Uterus (tissue), 4 donors: ENCODE measurements around the gene CBX8. TPM values are rescaled to one million over a fixed set of nuclear protein-coding genes. Genes with fewer than 3 reads are reported as not detected.
A peak's percentile ranks its signal among the peaks of the same experiment; 100 is the strongest.

ENCODE experiments used
- DNase-seq, 2 donors: peaks; one replicate each; pipeline ENCODE4 v3.0.0-alpha.2; 2019 to 2020
- H3K27ac ChIP-seq, 2 donors: fragments of 200-600 bp; sonication (generic); 1 replicate in 1 of 2; 2 replicates in 1 of 2; pipeline ENCODE4 v1.5.1; 2016 to 2018
- H3K27me3 ChIP-seq, 2 donors: fragments of 200-600 bp; sonication (generic); one replicate each; pipeline ENCODE4 v1.5.1; 2018 to 2019; ENCODE audit warnings: control low read depth in 1 of 2
- H3K36me3 ChIP-seq, 2 donors: fragments of 200-600 bp; sonication (generic); one replicate each; pipeline ENCODE4 v1.5.1; 2019; ENCODE audit warnings: control low read depth in 1 of 2
- H3K4me1 ChIP-seq, 2 donors: fragments of 200-600 bp; sonication (generic); one replicate each; pipeline ENCODE4 v1.5.1; 2018 to 2019; ENCODE audit warnings: control low read depth in 1 of 2
- H3K4me3 ChIP-seq, 2 donors: fragments of 200-600 bp; sonication (generic); 1 replicate in 1 of 2; 2 replicates in 1 of 2; pipeline ENCODE4 v1.5.1; 2018 to 2019; ENCODE audit warnings: mild to moderate bottlenecking in 1 of 2
- H3K9me3 ChIP-seq, 2 donors: fragments of 200-600 bp; sonication (generic); one replicate each; pipeline ENCODE4 v1.5.1; 2019; ENCODE audit warnings: control low read depth in 1 of 2
- POLR2A ChIP-seq, 2 donors: fragments of 450-650 bp; IDR thresholded peaks; one replicate each; pipeline ENCODE4 v1.6.1; 2016; ENCODE audit warnings: antibody characterized with exemption in 2 of 2, mild to moderate bottlenecking in 1 of 2, moderate library complexity in 1 of 2
- intact Hi-C: fragments of 100-400 bp; cut with DNase I; formaldehyde crosslinking; loops from one replicate; pipeline ENCODE4 v1.15.1; 2023; ENCODE audit warnings: low total_unique reads
- total RNA-seq, 4 donors: library from RNA; depleted of rRNA in 3 of 4; stranded (reverse); fragments of >200 nt in 3 of 4; gene quantifications; one replicate each; pipeline versions ENCODE4 v1.1.0 to v1.2.4, GENCODE V29; 2014 to 2023
- TF ChIP-seq, protein P1 (sequence below), 4 experiments: fragments of 200-600 bp in 2 of 4; fragments of 450-650 bp in 2 of 4; sonication (generic) in 2 of 4; IDR thresholded peaks; one replicate each; pipeline ENCODE4 v1.5.1; 2016 to 2019; ENCODE audit warnings: antibody characterized with exemption in 4 of 4, mild to moderate bottlenecking in 2 of 4, moderate library complexity in 1 of 4
- donor health status: DM: yes; HTN: yes; CAD: no.

Gene CBX8
- total RNA-seq, 4 donors from 2014 or later = 1.8 to 10.7 (median 2.6) TPM; not detected in 1

DNA sequence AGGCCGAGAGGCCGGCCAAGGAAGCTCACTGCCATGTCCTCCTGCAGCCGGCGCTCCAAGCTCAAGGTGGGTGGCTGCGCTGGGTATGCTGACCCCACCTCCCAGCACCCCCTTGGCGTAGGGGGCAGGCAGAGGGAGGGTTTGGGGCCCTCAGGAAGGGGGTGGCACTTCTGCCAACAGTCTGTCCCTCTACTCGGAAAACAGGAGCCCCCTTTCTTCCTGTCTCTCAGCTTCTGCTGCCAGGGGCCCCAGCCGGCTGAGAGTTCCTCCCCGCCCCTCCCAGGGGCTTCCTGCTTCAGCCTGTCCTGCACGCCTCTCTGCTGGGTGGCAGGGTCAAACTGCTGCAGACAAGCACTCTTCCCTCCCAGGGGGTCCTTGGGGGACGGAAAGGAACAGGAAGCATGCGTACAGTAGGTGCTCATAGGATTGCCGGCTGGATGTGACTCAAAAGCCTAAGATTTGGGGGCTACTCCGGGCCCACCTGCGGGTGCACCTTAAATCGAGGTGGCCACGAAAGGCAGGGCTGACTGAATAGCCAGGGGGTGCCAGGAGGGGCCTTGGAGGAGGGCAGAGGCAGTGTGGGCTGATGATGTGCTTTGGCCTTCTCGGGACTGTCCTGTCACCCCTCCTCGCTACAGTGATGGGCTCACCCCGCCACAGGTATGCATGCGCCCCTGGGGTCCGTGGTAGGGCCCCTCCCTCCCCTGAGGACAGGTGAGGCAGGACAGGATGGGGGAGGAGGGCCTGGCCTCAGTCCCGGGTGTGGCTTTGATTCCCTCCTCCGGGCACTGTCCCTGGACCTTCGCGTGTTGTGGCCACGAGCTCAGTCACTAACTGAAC, 14.9 kb downstream of the CBX8 start:
- Histone ChIP-seq H3K27me3 (no peaks in the 10 kb centered on the region), H3K4me3 (no peak overlapping the region), H3K27ac (no peak overlapping the region), H3K4me1 (peaks cover 0 to 10% of the 10 kb centered on the region in 2 donors), H3K9me3 (no peaks in the 10 kb centered on the region), H3K36me3 (no peaks in the 10 kb centered on the region)
- intact Hi-C loops = no loop called here
- no peak for TF ChIP-seq POLR2A (IDR thresholded peaks at IDR 0.05)
- TF ChIP-seq, protein P1, sequence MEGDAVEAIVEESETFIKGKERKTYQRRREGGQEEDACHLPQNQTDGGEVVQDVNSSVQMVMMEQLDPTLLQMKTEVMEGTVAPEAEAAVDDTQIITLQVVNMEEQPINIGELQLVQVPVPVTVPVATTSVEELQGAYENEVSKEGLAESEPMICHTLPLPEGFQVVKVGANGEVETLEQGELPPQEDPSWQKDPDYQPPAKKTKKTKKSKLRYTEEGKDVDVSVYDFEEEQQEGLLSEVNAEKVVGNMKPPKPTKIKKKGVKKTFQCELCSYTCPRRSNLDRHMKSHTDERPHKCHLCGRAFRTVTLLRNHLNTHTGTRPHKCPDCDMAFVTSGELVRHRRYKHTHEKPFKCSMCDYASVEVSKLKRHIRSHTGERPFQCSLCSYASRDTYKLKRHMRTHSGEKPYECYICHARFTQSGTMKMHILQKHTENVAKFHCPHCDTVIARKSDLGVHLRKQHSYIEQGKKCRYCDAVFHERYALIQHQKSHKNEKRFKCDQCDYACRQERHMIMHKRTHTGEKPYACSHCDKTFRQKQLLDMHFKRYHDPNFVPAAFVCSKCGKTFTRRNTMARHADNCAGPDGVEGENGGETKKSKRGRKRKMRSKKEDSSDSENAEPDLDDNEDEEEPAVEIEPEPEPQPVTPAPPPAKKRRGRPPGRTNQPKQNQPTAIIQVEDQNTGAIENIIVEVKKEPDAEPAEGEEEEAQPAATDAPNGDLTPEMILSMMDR (IDR thresholded peaks at IDR 0.05) = no peak
- no peak for DNase-seq

DNA sequence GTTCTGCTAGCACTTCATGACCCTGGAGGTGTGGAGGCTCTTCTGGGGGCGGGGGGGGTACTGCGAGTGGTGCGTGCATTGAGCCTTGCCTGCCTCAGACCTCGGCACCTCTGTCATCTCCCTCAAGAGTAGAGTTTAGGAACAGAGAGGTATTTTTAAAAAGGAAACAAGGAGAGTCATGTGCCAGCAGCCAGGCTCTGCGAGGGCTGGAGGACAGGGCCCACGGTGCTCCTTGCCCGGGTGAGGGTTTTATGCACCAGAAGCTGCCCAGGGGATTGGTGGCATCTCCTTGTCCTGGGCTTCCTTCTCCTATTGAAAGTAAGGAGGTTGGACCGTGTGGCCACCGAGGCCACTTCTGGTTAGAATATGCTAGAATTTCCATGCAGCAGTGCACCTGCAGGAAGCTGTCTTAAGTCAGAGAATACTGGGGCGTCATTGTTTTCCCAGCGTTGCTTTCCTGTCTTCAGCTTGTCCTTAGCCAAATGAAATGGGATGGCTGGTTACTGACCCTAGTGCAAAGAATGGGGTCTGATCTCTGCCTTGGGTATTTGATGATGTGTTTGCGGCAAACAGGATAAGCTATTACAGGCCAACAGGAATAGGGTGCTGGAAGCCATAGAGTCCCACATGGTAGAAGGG, 15.7 kb downstream of the CBX8 start:
- no peak for DNase-seq
- no peak overlapping the region for H3K27ac ChIP-seq
- peaks cover 0 to 5% of the 10 kb centered on the region in 2 donors for H3K27me3 ChIP-seq
- H3K4me3 ChIP-seq = no peak overlapping the region
- no peaks in the 10 kb centered on the region for H3K9me3 ChIP-seq
- H3K4me1 ChIP-seq = peaks cover 0 to 10% of the 10 kb centered on the region in 2 donors
- intact Hi-C loops = no loop called here
- H3K36me3 ChIP-seq = no peaks in the 10 kb centered on the region
- no peak for TF ChIP-seq POLR2A (IDR thresholded peaks at IDR 0.05)
- TF ChIP-seq, protein P1 (IDR thresholded peaks at IDR 0.05) = no peak

DNA sequence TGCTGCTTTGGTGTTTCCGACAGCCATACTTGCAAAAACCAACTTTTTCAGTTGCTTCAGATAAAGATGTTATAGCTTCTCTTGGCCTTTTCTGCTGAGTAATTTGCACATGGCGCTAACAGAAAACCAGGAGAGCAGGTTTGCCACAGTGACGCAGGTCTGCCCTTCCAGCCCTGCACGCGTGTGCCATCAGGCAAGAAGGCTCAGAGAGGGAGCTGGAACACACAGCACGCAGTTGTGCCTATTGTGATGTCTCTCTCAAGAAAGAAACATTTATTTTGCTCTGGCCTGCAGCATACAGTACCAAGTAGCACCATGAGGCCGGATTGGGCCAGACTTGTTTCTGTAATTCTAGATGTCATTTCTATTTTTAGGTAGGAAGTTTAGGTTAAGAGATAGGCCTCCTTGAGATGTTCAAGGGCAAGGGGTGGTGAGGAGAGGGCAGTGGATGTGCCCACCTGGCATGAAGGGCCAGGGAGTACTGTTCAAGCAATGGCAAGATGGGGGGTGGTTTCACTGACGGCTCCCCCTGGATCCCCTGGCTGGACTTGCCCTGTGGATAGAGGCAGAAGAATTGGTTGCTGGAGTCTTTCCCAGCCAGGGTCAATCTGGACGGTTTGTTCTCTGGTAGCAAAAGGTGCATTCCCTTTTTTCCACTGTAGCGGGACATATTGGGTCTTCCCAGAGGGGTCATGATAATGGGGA, 17.1 kb downstream of the CBX8 start:
- no peaks in the 10 kb centered on the region for H3K36me3 ChIP-seq
- H3K9me3 ChIP-seq = no peaks in the 10 kb centered on the region
- no peak for DNase-seq
- no peak for TF ChIP-seq POLR2A (IDR thresholded peaks at IDR 0.05)
- TF ChIP-seq, protein P1 (IDR thresholded peaks at IDR 0.05) = no peak
- peaks cover 0 to 10% of the 10 kb centered on the region in 2 donors for H3K4me1 ChIP-seq
- H3K4me3 ChIP-seq = no peak overlapping the region
- H3K27me3 ChIP-seq = peaks cover 0 to 17% of the 10 kb centered on the region in 2 donors
- intact Hi-C loops = no loop called here
- no peak overlapping the region for H3K27ac ChIP-seq

DNA sequence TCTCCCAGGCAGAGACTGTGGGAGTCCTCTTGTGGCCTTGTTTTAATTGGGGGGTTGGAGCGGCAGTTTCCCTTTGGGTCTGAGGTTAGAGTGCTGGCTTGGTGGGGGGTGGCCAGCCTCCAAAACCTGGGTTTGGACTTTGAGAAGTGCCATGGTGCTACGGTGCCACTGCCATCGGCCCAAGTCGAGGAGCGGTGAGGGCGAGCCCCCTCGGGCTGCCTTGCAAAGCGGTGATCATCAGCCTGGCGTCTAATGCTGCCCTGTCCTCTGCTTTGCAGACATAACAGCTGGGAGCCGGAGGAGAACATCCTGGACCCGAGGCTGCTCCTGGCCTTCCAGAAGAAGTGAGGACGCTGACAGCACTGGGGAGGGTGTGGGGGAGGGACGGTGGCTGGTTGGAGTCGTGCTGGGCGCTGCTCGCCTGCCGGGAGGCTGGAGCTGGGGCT, 17.8 kb downstream of the CBX8 start:
- no peak for DNase-seq
- peaks cover 0 to 10% of the 10 kb centered on the region in 2 donors for H3K4me1 ChIP-seq
- H3K27ac ChIP-seq = no peak overlapping the region
- peaks cover 0 to 20% of the 10 kb centered on the region in 2 donors for H3K27me3 ChIP-seq
- no peak for TF ChIP-seq POLR2A (IDR thresholded peaks at IDR 0.05)
- TF ChIP-seq, protein P1 (IDR thresholded peaks at IDR 0.05) = no peak
- H3K36me3 ChIP-seq = no peaks in the 10 kb centered on the region
- H3K9me3 ChIP-seq = no peaks in the 10 kb centered on the region
- peak overlapping the region in 1 of 2 donors; percentile 57 for H3K4me3 ChIP-seq
- intact Hi-C loops = no loop called here
